ENCODE data around the gene C19orf47. TPM values are rescaled to one million over a fixed set of nuclear protein-coding genes. Genes with fewer than 3 reads are reported as not detected.

The C19orf47 gene
- polyA plus RNA-seq, 1 experiment = 15.9 TPM

DNA sequence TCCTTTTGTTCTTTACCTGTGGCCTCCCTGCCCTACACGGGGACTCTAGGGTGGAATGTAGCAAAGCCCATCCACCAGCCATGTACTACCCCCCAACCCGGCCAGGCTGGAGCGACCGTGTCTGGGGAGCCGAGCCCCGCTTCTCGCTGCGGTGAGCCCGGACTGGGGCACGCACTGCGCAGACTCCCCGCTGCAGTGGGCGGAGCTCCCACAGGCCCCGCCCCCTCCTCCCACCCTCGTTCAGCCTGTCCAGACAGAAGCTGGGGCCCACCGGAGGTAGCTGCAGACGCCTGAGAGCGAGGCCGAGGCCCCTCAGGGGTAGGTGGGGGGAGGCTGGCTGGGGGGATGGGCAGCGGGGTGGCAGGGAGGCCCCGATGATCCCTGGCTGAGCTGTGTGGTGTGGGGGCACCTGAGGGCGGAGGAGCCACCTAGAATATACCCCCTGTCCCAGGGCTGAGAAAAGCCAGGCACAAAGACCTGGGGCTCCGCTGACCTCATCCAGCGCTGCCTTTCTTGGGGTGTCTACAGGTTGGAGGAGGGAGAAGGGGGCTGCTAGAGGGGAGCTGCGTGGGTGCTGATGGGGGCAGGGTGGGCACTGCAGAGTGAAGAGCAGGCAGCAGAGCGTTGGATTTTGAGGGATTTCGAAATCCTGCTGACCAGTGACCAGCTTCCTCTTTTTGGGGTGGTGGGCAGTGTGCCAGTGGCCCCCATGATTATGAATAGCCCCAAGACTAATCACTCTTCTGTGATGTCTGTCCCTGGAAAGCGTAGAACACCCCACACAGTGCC, 17.6 kb upstream of the C19orf47 start:
- ChIA-PET POLR2A (interaction anchor here (0.6 to 1.6 kb wide), 11 partner anchors 8 to 100 kb away, joined by 3 to 9 read pairs (median 4); partner anchors contain the start of genes BLVRB, C19orf47, PLD3 and SERTAD1), CTCF (interaction anchor here (0.6 to 0.9 kb wide), 4 partner anchors 19 to 138 kb away, joined by 3 to 4 read pairs (median 4); no protein-coding TSS in a partner anchor)
- H3K9me3 ChIP-seq (ENCODE audit: control insufficient read depth, insufficient read depth, low read length) = no peaks in the 10 kb centered on the region
- no peaks in the 10 kb centered on the region for H3K27me3 ChIP-seq (ENCODE audit: control insufficient read depth, insufficient read depth, low read length)
- no peak for TF ChIP-seq CTCF (IDR thresholded peaks at IDR 0.05; ENCODE audit: low read depth, low read length)
- DNase-seq (ENCODE audit: low read depth, low spot score) = peak; percentile 39
- H3K4me3 ChIP-seq (ENCODE audit: low read depth, low read length) = peak overlapping the region; percentile 76
- peak overlapping the region; percentile 2 for H3K27ac ChIP-seq (ENCODE audit: low read depth, low read length)

- H3K27me3 ChIP-seq (ENCODE audit: control insufficient read depth, insufficient read depth, low read length) = no peaks in the 10 kb centered on the region
- no peak overlapping the region for H3K4me3 ChIP-seq (ENCODE audit: low read depth, low read length)
- H3K9me3 ChIP-seq (ENCODE audit: control insufficient read depth, insufficient read depth, low read length) = no peaks in the 10 kb centered on the region
- H3K27ac ChIP-seq (ENCODE audit: low read depth, low read length) = no peak overlapping the region
- ChIA-PET POLR2A (interaction anchor here (0.7 to 1.6 kb wide), 9 partner anchors 8 to 101 kb away, joined by 3 to 9 read pairs (median 4); partner anchors contain the start of genes BLVRB, C19orf47, PLD3 and SERTAD1), CTCF (no interaction called here)
- no peak for DNase-seq (ENCODE audit: low read depth, low spot score)
- no peak for TF ChIP-seq CTCF (IDR thresholded peaks at IDR 0.05; ENCODE audit: low read depth, low read length)
Observed at GRCh38 chr19:40365010-40365409, 16.8 kb upstream of the C19orf47 start.

- POLR2A ChIA-PET = no interaction called here
- Histone ChIP-seq H3K27ac (ENCODE audit: low read depth, low read length) (no peak overlapping the region), H3K27me3 (ENCODE audit: control insufficient read depth, insufficient read depth, low read length) (no peaks in the 10 kb centered on the region), H3K9me3 (ENCODE audit: control insufficient read depth, insufficient read depth, low read length) (no peaks in the 10 kb centered on the region), H3K4me3 (ENCODE audit: low read depth, low read length) (no peak overlapping the region)
- DNase-seq (ENCODE audit: low read depth, low spot score) = no peak
- CTCF ChIA-PET = interaction anchor here (1.7 kb wide), 1 partner anchor 57 kb away, joined by 4 read pairs; no protein-coding TSS in a partner anchor
- no peak for TF ChIP-seq CTCF (IDR thresholded peaks at IDR 0.05; ENCODE audit: low read depth, low read length)
Observed at GRCh38 chr19:40363069-40363468, 14.9 kb upstream of the C19orf47 start.

- Histone ChIP-seq H3K9me3 (ENCODE audit: control insufficient read depth, insufficient read depth, low read length) (no peaks in the 10 kb centered on the region), H3K27ac (ENCODE audit: low read depth, low read length) (no peak overlapping the region), H3K27me3 (ENCODE audit: control insufficient read depth, insufficient read depth, low read length) (no peaks in the 10 kb centered on the region), H3K4me3 (ENCODE audit: low read depth, low read length) (no peak overlapping the region)
- CTCF ChIA-PET = no interaction called here
- POLR2A ChIA-PET = interaction anchor here (0.7 kb wide), 1 partner anchor 103 kb away, joined by 4 read pairs; the partner anchor contains the start of gene BLVRB
- DNase-seq (ENCODE audit: low read depth, low spot score) = no peak
- TF ChIP-seq CTCF (IDR thresholded peaks at IDR 0.05; ENCODE audit: low read depth, low read length) = no peak
Observed at GRCh38 chr19:40362160-40362559, 14.0 kb upstream of the C19orf47 start.

- Histone ChIP-seq H3K27me3 (ENCODE audit: control insufficient read depth, insufficient read depth, low read length) (no peaks in the 10 kb centered on the region), H3K4me3 (ENCODE audit: low read depth, low read length) (no peak overlapping the region), H3K27ac (ENCODE audit: low read depth, low read length) (no peak overlapping the region), H3K9me3 (ENCODE audit: control insufficient read depth, insufficient read depth, low read length) (no peaks in the 10 kb centered on the region)
- DNase-seq (ENCODE audit: low read depth, low spot score) = no peak
- no peak for TF ChIP-seq CTCF (IDR thresholded peaks at IDR 0.05; ENCODE audit: low read depth, low read length)
- ChIA-PET POLR2A (no interaction called here), CTCF (no interaction called here)
Observed at GRCh38 chr19:40360708-40361241, 12.6 kb upstream of the C19orf47 start.

Measured in AG04450 (cell line).